Medulla oblongata (tissue), 1 donor: ENCODE data around the gene HMCN2.
"Not testable (repeated sequence)": the region's sequence is repeated elsewhere in the genome, so short reads cannot be mapped to it uniquely, and the experiment has no call there.

Experiments
- DNase-seq: peaks from one replicate; pipeline ENCODE4 v3.0.0-alpha.2; 2015; ENCODE audit errors: extremely low spot score

The HMCN2 gene

GRCh38 chr9:130391866-130392265 is 126.3 kb downstream of the HMCN2 start:
- DNase-seq: no peak

- no peak for DNase-seq
Measured at GRCh38 chr9:130393681-130394071, 128.1 kb downstream of the HMCN2 start.

- no peak for DNase-seq
Measured at GRCh38 chr9:130394320-130394719, 128.8 kb downstream of the HMCN2 start.

- DNase-seq: no peak
Measured at GRCh38 chr9:130394814-130395470, 129.4 kb downstream of the HMCN2 start.

- DNase-seq: no peak
Measured at GRCh38 chr9:130395810-130396435, 130.4 kb downstream of the HMCN2 start.

- DNase-seq: no peak
Measured at GRCh38 chr9:130396581-130396980, 131.0 kb downstream of the HMCN2 start.

- no peak for DNase-seq
Measured at GRCh38 chr9:130398487-130399240, 133.1 kb downstream of the HMCN2 start.

GRCh38 chr9:130399768-130400167 is 134.2 kb downstream of the HMCN2 start:
- no peak for DNase-seq

GRCh38 chr9:130400870-130401269 is 135.3 kb downstream of the HMCN2 start:
- DNase-seq: no peak

- not testable (repeated sequence) for DNase-seq
Measured at GRCh38 chr9:130401742-130402141, 136.2 kb downstream of the HMCN2 start.

GRCh38 chr9:130402243-130402642 is 136.7 kb downstream of the HMCN2 start:
- no peak for DNase-seq

GRCh38 chr9:130402645-130403440 is 137.3 kb downstream of the HMCN2 start:
- DNase-seq: no peak

GRCh38 chr9:130405657-130406257 is 140.2 kb downstream of the HMCN2 start:
- no peak for DNase-seq

- DNase-seq: no peak
Measured at GRCh38 chr9:130406278-130406895, 140.8 kb downstream of the HMCN2 start.

GRCh38 chr9:130407916-130408663 is 142.5 kb downstream of the HMCN2 start:
- DNase-seq: no peak

GRCh38 chr9:130408669-130409068 is 143.1 kb downstream of the HMCN2 start:
- DNase-seq: no peak

- DNase-seq: no peak
Measured at GRCh38 chr9:130409246-130409645, 143.7 kb downstream of the HMCN2 start.

GRCh38 chr9:130410443-130410842 is 144.9 kb downstream of the HMCN2 start:
- no peak for DNase-seq

- no peak for DNase-seq
Measured at GRCh38 chr9:130411566-130411915, 146.0 kb downstream of the HMCN2 start.

- no peak for DNase-seq
Measured at GRCh38 chr9:130414081-130414731, 148.6 kb downstream of the HMCN2 start.
